A549 (cell line): ENCODE data around the gene HSD11B1L. TPM values are rescaled to one million over a fixed set of nuclear protein-coding genes. Genes with fewer than 3 reads are reported as not detected.

Experiments
- ATAC-seq, 2 experiments: fragments of 200-7000 bp in 1 of 2; fragments of >200 bp in 1 of 2; cut with Nextera tagmentation in 1 of 2; cut with Tn5 transposase in 1 of 2; 3 replicates each; pipeline versions ENCODE4 v1.8.0 to v1.9.1; 2018 to 2020; ENCODE audit warnings: mild to moderate bottlenecking in 1 of 2, moderate library complexity in 1 of 2
- CTCF ChIA-PET: fragments of 300-600 bp; sonication (Branson Sonifier 250); formaldehyde crosslinking; extraction: SDS; loops from one replicate; lab custom pipeline; 2021; ENCODE audit warnings: antibody characterized with exemption, inconsistent platforms; lab: Yijun Ruan, JAX
- POLR2A ChIA-PET: fragments of 350-600 bp; formaldehyde crosslinking; extraction: SDS; loops from one replicate; lab custom pipeline; 2021; ENCODE audit warnings: antibody characterized with exemption, inconsistent platforms; lab: Yijun Ruan, JAX
- DNase-seq, 2 experiments: peaks; one replicate each; pipeline versions ENCODE4 v3.0.0 to v3.0.0-alpha.2; 2011 to 2016; ENCODE audit warnings: low read depth in 1 of 2, low spot score in 1 of 2
- FAIRE-seq: peaks from 2 replicates; lab custom pipeline; 2011; peaks lifted over from hg19 to GRCh38; lab: Jason Lieb, UNC
- H3K27ac ChIP-seq, 2 experiments: fragments of >200 bp; sonication (Bioruptor Twin); formaldehyde crosslinking; 3 replicates each; pipeline ENCODE4 v1.5.1; 2016 to 2017
- H3K4me1 ChIP-seq: fragments of >200 bp; sonication (Bioruptor Twin); formaldehyde crosslinking; 3 replicates; pipeline ENCODE4 v1.6.1; 2016
- H3K4me2 ChIP-seq: fragments of >200 bp; sonication (Bioruptor Twin); formaldehyde crosslinking; 3 replicates; pipeline ENCODE4 v1.6.1; 2016
- H3K4me3 ChIP-seq: fragments of >200 bp; sonication (Bioruptor Twin); formaldehyde crosslinking; 3 replicates; pipeline ENCODE4 v1.5.1; 2016
- H3K9me3 ChIP-seq: fragments of >200 bp; sonication (Bioruptor Twin); formaldehyde crosslinking; 3 replicates; pipeline ENCODE4 v1.6.1; 2016
- BCL3 ChIP-seq: fragments of >200 bp; sonication (Bioruptor Twin); formaldehyde crosslinking; IDR thresholded peaks from 3 replicates; pipeline ENCODE4 v1.6.1; 2016
- E2F6 ChIP-seq: IDR thresholded peaks from 2 replicates; pipeline ENCODE4 v1.6.1; 2012; ENCODE audit warnings: low read depth, borderline replicate concordance
- ESRRA ChIP-seq: fragments of 150-350 bp; IDR thresholded peaks from 2 replicates; pipeline ENCODE4 v1.6.1; 2014; ENCODE audit warnings: mild to moderate bottlenecking, low read length, borderline replicate concordance
- HDAC2 ChIP-seq: fragments of 200-600 bp; sonication (generic); IDR thresholded peaks from 2 replicates; pipeline ENCODE4 v1.6.1; 2016
- HMGXB4 ChIP-seq: fragments of 250-450 bp; sonication (Bioruptor Pico); IDR thresholded peaks from 2 replicates; pipeline ENCODE4 v1.5.0; 2021; ENCODE audit warnings: mild to moderate bottlenecking, moderate library complexity, borderline replicate concordance
- HOXB5 ChIP-seq: fragments of 250-450 bp; sonication (Bioruptor Pico); IDR thresholded peaks from 2 replicates; pipeline ENCODE4 v1.5.0; 2020; ENCODE audit warnings: mild to moderate bottlenecking, moderate library complexity
- JUN ChIP-seq, 2 experiments: fragments of >200 bp; sonication (Bioruptor Twin); formaldehyde crosslinking; IDR thresholded peaks; 2 replicates in 1 of 2; 3 replicates in 1 of 2; pipeline ENCODE4 v1.6.1; 2016 to 2017
- KDM1A ChIP-seq: fragments of 200-600 bp; sonication (generic); IDR thresholded peaks from 2 replicates; pipeline ENCODE4 v1.6.1; 2016; ENCODE audit warnings: low read depth, mild to moderate bottlenecking
- MAX ChIP-seq: IDR thresholded peaks from 2 replicates; pipeline ENCODE4 v1.6.1; 2012
- MAZ ChIP-seq: fragments of 150-350 bp; IDR thresholded peaks from 2 replicates; pipeline ENCODE4 v1.6.1; 2014; ENCODE audit warnings: antibody characterized with exemption, low read depth, low read length, borderline replicate concordance
- PBX3 ChIP-seq: IDR thresholded peaks from 2 replicates; pipeline ENCODE4 v1.6.1; 2012
- PHF8 ChIP-seq: fragments of 200-600 bp; sonication (generic); IDR thresholded peaks from 2 replicates; pipeline ENCODE4 v1.6.1; 2016; ENCODE audit warnings: low read depth, mild to moderate bottlenecking, antibody characterized with exemption, moderate library complexity, borderline replicate concordance
- POLR2A ChIP-seq: IDR thresholded peaks from 2 replicates; pipeline ENCODE4 v1.6.1; 2012; ENCODE audit warnings: mild to moderate bottlenecking, low read length
- POLR2AphosphoS2 ChIP-seq: conservative IDR thresholded peaks from 2 replicates; pipeline ENCODE4 v1.6.1; 2012; ENCODE audit warnings: low read length, improper control_type of control experiment, inconsistent platforms
- RFX5 ChIP-seq: fragments of 450-650 bp; IDR thresholded peaks from 2 replicates; pipeline ENCODE4 v1.7.1; 2014; ENCODE audit warnings: antibody characterized with exemption, mild to moderate bottlenecking, moderate library complexity
- SREBF2 ChIP-seq: fragments of 450-650 bp; IDR thresholded peaks from 2 replicates; pipeline ENCODE4 v1.6.1; 2014; ENCODE audit warnings: mild to moderate bottlenecking, moderate library complexity
- TFCP2L1 ChIP-seq: fragments of 250-450 bp; sonication (Bioruptor Pico); IDR thresholded peaks from 2 replicates; pipeline ENCODE4 v1.5.0; 2021; ENCODE audit warnings: mild to moderate bottlenecking
- ZNF302 ChIP-seq: fragments of 250-450 bp; sonication (Bioruptor Pico); IDR thresholded peaks from 2 replicates; pipeline ENCODE4 v1.9.0; 2021; ENCODE audit warnings: inconsistent platforms, mild to moderate bottlenecking, moderate library complexity
- WGBS: methylation state at CpG from one replicate; pipeline ENCODE4 v1.1.6; 2017; ENCODE audit errors: missing lambda C conversion rate; 5-methylcytosine and 5-hydroxymethylcytosine counted together
- polyA plus RNA-seq, 4 experiments: library from polyadenylated mRNA; depleted of rRNA in 3 of 4; stranded (reverse); fragments of >200 nt; fragmentation: RNase III in 1 of 4; extraction: RNeasy Plus Mini Kit Qiagen cat#74134 plus additional on column Dnase treatment in 1 of 4; gene quantifications; 2 replicates in 3 of 4; 3 replicates in 1 of 4; pipeline ENCODE4 v1.2.3, GENCODE V29; 2011 to 2017

The HSD11B1L gene
- polyA plus RNA-seq, 2 of the 4 experiments (the other 2 are of a cell fraction), result 2.8 to 4.8 TPM

- Histone ChIP-seq H3K9me3 (no peaks in the 10 kb centered on the region), H3K4me2 (no peak overlapping the region), H3K27ac (no peak overlapping the region), H3K4me1 (0 out of 3 replicates have a peak, but pooled peaks cover 9% of the 10 kb centered on the region), H3K4me3 (no peak overlapping the region)
- TF ChIP-seq BCL3 (no peak), TFCP2L1 (CRISPR knock-in tag) (no peak), HDAC2 (no peak), JUN (IDR thresholded peaks at IDR 0.05) (no peak), POLR2AphosphoS2 (no peak), PBX3 (no peak), HMGXB4 (CRISPR knock-in tag) (no peak), MAX (no peak)
- 94% methylated on average over 4 of the region's 4 CpGs for WGBS
- POLR2A ChIA-PET, result no interaction called here
- no peak for FAIRE-seq
- no peak for DNase-seq
- no peak for ATAC-seq
- CTCF ChIA-PET, result no interaction called here
These were observed 37.8 kb upstream of the HSD11B1L start for GRCh38 chr19:5643060-5643459.

GRCh38 chr19:5644037-5644436 is 36.8 kb upstream of the HSD11B1L start:
- FAIRE-seq (no peak), DNase-seq (no peak)
- POLR2A ChIA-PET, result no interaction called here

DNA sequence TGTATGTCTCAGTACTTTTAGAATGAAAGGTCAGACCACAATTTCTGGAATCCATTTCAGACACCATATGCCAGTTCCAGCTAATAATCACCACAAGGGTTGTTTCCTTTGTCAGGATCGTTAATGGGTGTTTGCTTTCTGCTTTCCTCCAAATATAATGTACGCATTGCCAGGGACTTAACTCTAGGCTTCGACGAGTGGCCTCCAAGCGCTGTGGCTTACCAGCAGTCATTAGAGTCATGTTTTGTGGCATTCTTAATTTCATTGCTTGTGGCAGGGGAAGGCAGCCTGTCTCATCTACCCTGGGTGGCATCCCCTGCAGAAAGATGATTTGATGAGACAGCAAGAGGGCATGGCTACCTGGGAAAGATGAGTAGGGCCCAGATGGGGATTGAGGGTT is 35.4 kb upstream of the HSD11B1L start:
- no peak for DNase-seq

More at GRCh38 chr19:5644037-5644436, 36.8 kb upstream of the HSD11B1L start:
- WGBS, result 97% methylated on average over 2 of the region's 2 CpGs
- no peak for TF ChIP-seq PBX3
- no peak for TF ChIP-seq HDAC2
- TF ChIP-seq TFCP2L1 (CRISPR knock-in tag), result no peak
- TF ChIP-seq ZNF302, result no peak
- no peak for TF ChIP-seq SREBF2
- TF ChIP-seq POLR2A, result no peak
- no peak for TF ChIP-seq E2F6
- no peak for TF ChIP-seq RFX5
- TF ChIP-seq, all 56 proteins: peak for 0
- H3K4me2 ChIP-seq, result no peak overlapping the region
- ATAC-seq, result no peak
- H3K9me3 ChIP-seq, result no peaks in the 10 kb centered on the region
- no peak overlapping the region for H3K27ac ChIP-seq
- H3K4me3 ChIP-seq, result no peak overlapping the region
- 0 out of 3 replicates have a peak, but pooled peaks cover 9% of the 10 kb centered on the region for H3K4me1 ChIP-seq
- CTCF ChIA-PET, result no interaction called here

More for the DNA sequence above, 35.4 kb upstream of the HSD11B1L start:
- no peak for FAIRE-seq
- no peaks in the 10 kb centered on the region for H3K9me3 ChIP-seq
- TF ChIP-seq HOXB5 (CRISPR knock-in tag) (no peak), KDM1A (no peak), MAZ (no peak), ESRRA (no peak), PHF8 (no peak)
- no peak overlapping the region for H3K4me2 ChIP-seq
- H3K4me1 ChIP-seq, result 0 out of 3 replicates have a peak, but pooled peaks cover 9% of the 10 kb centered on the region
- no peak overlapping the region for H3K4me3 ChIP-seq
- WGBS, result 94% methylated on average over 5 of the region's 5 CpGs
- CTCF ChIA-PET, result no interaction called here
- POLR2A ChIA-PET, result no interaction called here
- no peak overlapping the region for H3K27ac ChIP-seq
- no peak for ATAC-seq
